ENCODE data around the gene ZNF497.

ZNF497 gene

GRCh38 chr19:58367698-58368454 is 5.3 kb upstream of the ZNF497 start:
- no peak for DNase-seq (ENCODE audit: low spot score)

- DNase-seq (ENCODE audit: low spot score): no peak
Observed at GRCh38 chr19:58366585-58367430, 4.3 kb upstream of the ZNF497 start.

- no peak for DNase-seq (ENCODE audit: low spot score)
Observed at GRCh38 chr19:58364146-58364545, 1.6 kb upstream of the ZNF497 start.

DNA sequence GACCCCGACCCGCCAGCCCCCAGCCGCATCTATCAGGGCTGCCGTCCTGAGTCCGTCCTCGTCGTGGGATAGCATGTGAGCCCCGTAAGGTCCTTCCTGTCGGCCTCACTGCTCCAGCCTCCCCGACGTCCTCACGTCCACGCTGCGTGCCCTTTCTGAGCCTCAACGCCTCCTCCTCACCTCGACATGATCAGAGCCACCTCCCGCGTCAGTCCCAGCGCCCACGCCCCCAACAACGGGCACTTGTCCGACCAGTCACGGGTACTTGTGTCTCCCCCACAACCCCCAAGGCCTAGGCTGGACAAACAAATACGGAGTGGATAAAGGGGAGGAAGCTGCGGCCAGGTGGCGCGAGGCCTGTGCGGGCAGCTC is 665 bp downstream of the ZNF497 start:
- DNase-seq (ENCODE audit: low spot score): peak; percentile 80

- DNase-seq (ENCODE audit: low spot score): no peak
Observed at GRCh38 chr19:58357481-58358145, 4.9 kb downstream of the ZNF497 start.

DNA sequence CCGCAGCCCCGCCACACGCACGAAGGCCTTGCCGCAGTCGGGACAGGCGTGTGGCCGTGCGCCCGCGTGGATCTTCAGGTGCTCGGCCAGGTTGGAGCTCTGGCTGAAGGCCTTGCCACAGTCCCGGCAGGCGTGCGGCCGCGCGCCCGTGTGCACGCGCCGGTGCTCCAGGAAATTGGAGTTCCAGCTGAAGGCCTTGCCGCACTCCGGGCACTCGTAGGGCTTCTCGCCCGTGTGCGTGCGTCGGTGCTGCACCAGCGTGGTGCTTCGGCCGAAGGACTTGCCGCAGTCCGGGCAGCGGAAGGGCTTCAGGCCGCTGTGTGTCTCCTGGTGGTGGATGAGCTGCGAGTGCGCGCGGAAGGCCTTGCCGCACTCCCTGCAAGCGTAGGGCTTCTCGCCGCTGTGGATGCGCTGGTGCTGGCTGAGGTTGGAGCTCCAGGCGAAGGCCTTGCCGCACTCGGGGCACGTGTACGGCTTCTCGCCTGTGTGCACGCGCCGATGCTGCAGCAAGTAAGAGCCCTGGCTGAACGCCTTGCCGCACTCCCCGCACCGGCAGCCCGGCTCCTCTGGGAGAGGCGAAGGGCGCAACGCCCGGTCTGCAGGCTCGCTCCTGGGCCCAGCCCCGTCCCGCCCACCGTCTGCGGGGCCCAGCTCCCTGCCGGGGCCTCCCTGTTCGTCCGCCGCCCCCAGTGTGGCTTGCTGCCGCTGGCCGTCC is 5.6 kb downstream of the ZNF497 start:
- no peak for DNase-seq (ENCODE audit: low spot score)

GRCh38 chr19:58355908-58356765 is 6.4 kb downstream of the ZNF497 start:
- no peak for DNase-seq (ENCODE audit: low spot score)

DNA sequence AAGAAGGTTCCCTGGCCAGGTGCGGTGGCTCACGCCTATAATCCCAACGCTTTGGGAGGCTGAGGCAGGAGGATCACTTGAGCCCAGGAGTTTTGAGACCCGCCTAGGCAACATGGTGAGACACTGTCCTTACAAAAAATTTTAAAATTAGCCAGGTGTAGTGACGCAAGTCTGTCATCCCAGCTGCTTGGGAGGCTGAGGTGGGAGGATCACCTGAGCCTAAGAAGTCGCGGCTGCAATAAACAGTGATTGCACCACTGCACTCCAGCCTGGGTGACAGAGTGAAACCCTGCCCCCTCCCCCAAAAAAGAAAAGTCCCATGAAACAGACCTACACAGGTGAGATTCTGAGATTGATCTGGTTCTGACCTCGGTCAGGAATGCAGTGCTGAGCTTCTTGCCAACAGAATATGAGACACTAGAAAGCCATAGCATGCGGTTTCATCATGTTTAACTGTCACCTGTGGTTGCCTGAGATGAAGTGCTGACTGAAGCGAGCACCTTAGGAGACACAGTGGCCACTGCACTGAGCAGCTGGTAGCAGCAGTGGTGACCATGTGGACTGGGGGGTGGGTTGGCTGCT is 7.2 kb downstream of the ZNF497 start:
- DNase-seq (ENCODE audit: low spot score): no peak

- no peak for DNase-seq (ENCODE audit: low spot score)
Observed at GRCh38 chr19:58354478-58355030, 8.0 kb downstream of the ZNF497 start.

- no peak for DNase-seq (ENCODE audit: low spot score)
Observed at GRCh38 chr19:58353717-58354477, 8.7 kb downstream of the ZNF497 start.

- DNase-seq (ENCODE audit: low spot score): no peak
Observed at GRCh38 chr19:58352760-58353671, 9.5 kb downstream of the ZNF497 start, which contains the start of gene A1BG. TSS of gene A1BG (minus strand) at chr19:58353492. CDS start at chr19:58353437, 55 bp downstream.

- DNase-seq (ENCODE audit: low spot score): no peak
Observed at GRCh38 chr19:58351990-58352755, 10.4 kb downstream of the ZNF497 start.

- no peak for DNase-seq (ENCODE audit: low spot score)
Observed at GRCh38 chr19:58351558-58351878, 11.0 kb downstream of the ZNF497 start.

DNA sequence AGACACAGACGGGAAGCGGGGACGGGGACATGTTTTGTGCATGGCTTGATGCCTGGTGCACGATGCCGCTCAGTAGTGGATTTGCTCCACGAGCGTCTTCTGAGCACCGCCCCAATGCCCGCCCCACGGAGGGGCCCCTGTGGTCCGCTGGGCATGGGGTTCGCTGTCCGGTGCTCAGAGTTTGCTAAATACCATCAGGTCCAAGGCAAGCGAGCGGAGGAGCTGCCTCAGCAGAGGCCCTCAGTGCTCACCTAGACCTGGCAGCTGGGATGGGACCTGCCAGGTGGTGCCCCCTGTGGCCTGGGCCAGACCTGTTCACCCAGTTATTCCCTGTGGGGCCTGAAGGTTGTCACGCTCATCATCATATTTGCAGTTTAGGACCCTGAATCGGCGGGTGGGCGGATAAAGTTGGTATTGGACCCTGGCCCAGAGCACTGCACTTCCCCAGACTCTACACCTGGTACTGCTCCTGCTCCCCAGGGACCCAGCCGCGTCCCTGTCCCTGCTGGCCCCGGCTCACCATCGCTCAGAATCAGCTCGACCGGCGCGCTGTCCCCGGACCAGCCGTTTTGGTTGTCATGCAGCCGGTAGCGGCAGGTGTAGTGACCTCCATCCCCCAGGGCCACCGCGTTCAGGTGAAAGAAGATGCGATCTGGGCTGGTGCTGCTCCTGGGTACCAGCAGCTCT is 11.5 kb downstream of the ZNF497 start:
- no peak for DNase-seq (ENCODE audit: low spot score)

- DNase-seq (ENCODE audit: low spot score): no peak
Observed at GRCh38 chr19:58350001-58350861, 12.3 kb downstream of the ZNF497 start.

GRCh38 chr19:58349590-58349989 is 13.0 kb downstream of the ZNF497 start:
- no peak for DNase-seq (ENCODE audit: low spot score)
